K562 (cell line): Measurements from ENCODE around the gene ZBTB46. TPM values are rescaled to one million over a fixed set of nuclear protein-coding genes. Genes with fewer than 3 reads are reported as not detected.

Experiments
- ATAC-seq: fragments of 200-7000 bp; cut with Tn5 transposase; 3 replicates; pipeline ENCODE4 v1.9.1; 2020; ENCODE audit warnings: moderate library complexity
- BruUV-seq: library from RNA; stranded (reverse); fragments of 400-500 nt; replicated peaks from 2 replicates; lab custom pipeline; 2021; lab: Mats Ljungman, UMichigan
- CTCF ChIA-PET: fragments of 300-600 bp; formaldehyde crosslinking; extraction: SDS; loops from one replicate; lab custom pipeline; 2021; ENCODE audit warnings: low intra/inter-chr PET ratio; lab: Yijun Ruan, JAX
- POLR2A ChIA-PET: fragments of 300-600, 350-650 bp; sonication (Branson Sonifier 250); formaldehyde crosslinking; extraction: SDS; loops from one replicate; lab custom pipeline; 2021; ENCODE audit warnings: antibody characterized with exemption, inconsistent platforms; lab: Yijun Ruan, JAX
- DNase-seq, 4 experiments: peaks; one replicate each; pipeline versions ENCODE4 v3.0.0 to v3.0.0-alpha.2; 2011 to 2018; ENCODE audit warnings: low spot score in 3 of 4, mixed read lengths in 3 of 4; ENCODE audit errors: extremely low read depth in 1 of 4
- FAIRE-seq: peaks from 2 replicates; lab custom pipeline; 2011; peaks lifted over from hg19 to GRCh38; lab: Jason Lieb, UNC
- H2AFZ ChIP-seq: 2 replicates; pipeline ENCODE4 v1.6.0; 2011; ENCODE audit warnings: low read depth, low read length, control low read depth, inconsistent platforms
- H3K27ac ChIP-seq: fragments of 200-600 bp; 3 replicates; pipeline ENCODE4 v1.8.0; 2011; ENCODE audit warnings: low read depth, mild to moderate bottlenecking, control low read depth, inconsistent platforms, low read length, moderate library complexity, mixed read lengths; ENCODE audit errors: extremely low read depth
- H3K27me3 ChIP-seq, 2 experiments: fragments of 300-600 bp in 1 of 2; 2 replicates in 1 of 2; 3 replicates in 1 of 2; pipeline versions ENCODE4 v1.6.0 to v1.8.0; 2011; ENCODE audit warnings: inconsistent platforms in 2 of 2, low read length in 2 of 2, mild to moderate bottlenecking in 1 of 2, mixed read lengths in 1 of 2, moderate library complexity in 1 of 2; ENCODE audit not compliant: control insufficient read depth in 2 of 2, insufficient read depth in 2 of 2
- H3K36me3 ChIP-seq: fragments of 300-600 bp; 3 replicates; pipeline ENCODE4 v1.8.0; 2011; ENCODE audit warnings: mild to moderate bottlenecking, low read length, inconsistent platforms; ENCODE audit not compliant: control insufficient read depth, insufficient read depth
- H3K4me1 ChIP-seq, 2 experiments: fragments of 200-600 bp in 1 of 2; replicated peaks in 1 of 2; 2 replicates in 1 of 2; 3 replicates in 1 of 2; pipeline versions ENCODE4 v1.5.1 to v1.8.0; 2011; ENCODE audit warnings: inconsistent platforms in 2 of 2, low read length in 2 of 2, mild to moderate bottlenecking in 1 of 2, mixed read lengths in 1 of 2, moderate library complexity in 1 of 2; ENCODE audit not compliant: control insufficient read depth in 2 of 2, insufficient read depth in 2 of 2
- H3K4me2 ChIP-seq: 2 replicates; pipeline ENCODE4 v1.6.1; 2011; ENCODE audit warnings: low read length, control low read depth, inconsistent platforms, mixed read lengths; ENCODE audit not compliant: insufficient read depth
- H3K4me3 ChIP-seq: fragments of 200-600 bp; sonication (generic), shearing (Covaris generic); 2 replicates; pipeline ENCODE4 v1.5.1; 2016; ENCODE audit warnings: control low read depth, inconsistent platforms
- H3K79me2 ChIP-seq: fragments of 200-600 bp; 3 replicates; pipeline ENCODE4 v1.8.0; 2011; ENCODE audit warnings: low read length, inconsistent platforms; ENCODE audit not compliant: control insufficient read depth, insufficient read depth
- H3K9ac ChIP-seq, 2 experiments: 2 replicates each; pipeline versions ENCODE4 v1.6.0 to v1.6.1; 2011; ENCODE audit warnings: low read depth in 2 of 2, low read length in 2 of 2, control low read depth in 1 of 2, inconsistent platforms in 1 of 2, mild to moderate bottlenecking in 1 of 2, mixed read lengths in 1 of 2; ENCODE audit not compliant: insufficient read depth in 1 of 2
- H3K9me1 ChIP-seq: one replicate; pipeline ENCODE4 v1.6.0; 2011; ENCODE audit warnings: inconsistent platforms, mild to moderate bottlenecking, low read length, moderate library complexity; ENCODE audit not compliant: control insufficient read depth, insufficient read depth
- H3K9me3 ChIP-seq: replicated peaks from 2 replicates; pipeline ENCODE4 v1.5.1; 2011; ENCODE audit warnings: low read depth, low read length, inconsistent platforms; ENCODE audit not compliant: control insufficient read depth, insufficient read depth
- H4K20me1 ChIP-seq: replicated peaks from 2 replicates; pipeline ENCODE4 v1.6.1; 2011; ENCODE audit warnings: low read length, inconsistent platforms, mixed read lengths; ENCODE audit not compliant: control insufficient read depth, insufficient read depth
- JUNB ChIP-seq: fragments of 450-650 bp; formaldehyde crosslinking; conservative IDR thresholded peaks from 2 replicates; pipeline ENCODE4 v1.4.0; 2020; ENCODE audit warnings: mild to moderate bottlenecking
- POLR2G ChIP-seq: fragments of 200-400 bp; formaldehyde crosslinking; IDR thresholded peaks from 2 replicates; pipeline ENCODE4 v1.6.1; 2017; ENCODE audit warnings: low read depth, mild to moderate bottlenecking, antibody characterized with exemption, low read length, moderate library complexity
- RB1 ChIP-seq: fragments of 450-650 bp; IDR thresholded peaks from 2 replicates; pipeline ENCODE4 v1.6.1; 2017; ENCODE audit warnings: low read depth, mild to moderate bottlenecking
- RBFOX2 ChIP-seq: fragments of 200-400 bp; formaldehyde crosslinking; IDR thresholded peaks from 2 replicates; pipeline ENCODE4 v1.6.1; 2017; ENCODE audit warnings: low read depth, mild to moderate bottlenecking, low read length, moderate library complexity
- SUPT5H ChIP-seq: fragments of 450-650 bp; IDR thresholded peaks from 2 replicates; pipeline ENCODE4 v1.6.1; 2016
- ZNF134 ChIP-seq: fragments of 250-450 bp; sonication (Bioruptor Pico); conservative IDR thresholded peaks from 2 replicates; pipeline ENCODE4 v1.4.0; 2020
- WGBS: fragments of 100-300 bp; shearing (Covaris generic); methylation state at CpG from one replicate; pipeline ENCODE4 v1.1.6; 2016; ENCODE audit warnings: low coverage, mixed read lengths; ENCODE audit not compliant: insufficient coverage; ENCODE audit errors: missing lambda C conversion rate; 5-methylcytosine and 5-hydroxymethylcytosine counted together
- in situ Hi-C: fragments of 300-500 bp; cut with MboI; formaldehyde crosslinking; loops from 4 replicates; pipeline ENCODE4 v1.15.0; 2018; ENCODE audit warnings: inconsistent platforms, mixed read lengths
- intact Hi-C: fragments of 100-400 bp; cut with micrococcal nuclease; formaldehyde crosslinking; loops from 2 replicates; pipeline ENCODE4 v1.14.2; 2022
- polyA plus RNA-seq, 8 experiments: library from polyadenylated mRNA; depleted of rRNA in 4 of 8; stranded (reverse) in 5 of 8; unstranded in 3 of 8; fragments of >200 nt; fragmentation: Nextera tagmentation in 2 of 8; fragmentation: Illumina TruSeq in 1 of 8; extraction: Ambion mirVana in 2 of 8; extraction: Trizol in 1 of 8; gene quantifications; 2 replicates each; pipeline versions ENCODE4 v1.2.1 to v1.2.3, GENCODE V29; 2011 to 2014; ENCODE audit warnings: inconsistent platforms in 1 of 8, missing spikeins in 1 of 8
- total RNA-seq, 7 experiments: library from RNA; depleted of rRNA in 6 of 7; stranded (reverse); fragments of >200 nt in 6 of 7; fragmentation: Illumina TruSeq in 2 of 7; extraction: Trizol in 2 of 7; gene quantifications; 2 replicates each; pipeline versions ENCODE4 v1.2.1 to v1.2.3, GENCODE V29; 2011 to 2021; ENCODE audit warnings: low replicate concordance in 1 of 7

Gene ZBTB46
- total and polyA plus RNA-seq, 9 of the 15 experiments (the other 6 are each of a cell fraction or from before 2014, with no cell fraction given) = 0.29 to 4.1 (median 1.1) TPM

DNA sequence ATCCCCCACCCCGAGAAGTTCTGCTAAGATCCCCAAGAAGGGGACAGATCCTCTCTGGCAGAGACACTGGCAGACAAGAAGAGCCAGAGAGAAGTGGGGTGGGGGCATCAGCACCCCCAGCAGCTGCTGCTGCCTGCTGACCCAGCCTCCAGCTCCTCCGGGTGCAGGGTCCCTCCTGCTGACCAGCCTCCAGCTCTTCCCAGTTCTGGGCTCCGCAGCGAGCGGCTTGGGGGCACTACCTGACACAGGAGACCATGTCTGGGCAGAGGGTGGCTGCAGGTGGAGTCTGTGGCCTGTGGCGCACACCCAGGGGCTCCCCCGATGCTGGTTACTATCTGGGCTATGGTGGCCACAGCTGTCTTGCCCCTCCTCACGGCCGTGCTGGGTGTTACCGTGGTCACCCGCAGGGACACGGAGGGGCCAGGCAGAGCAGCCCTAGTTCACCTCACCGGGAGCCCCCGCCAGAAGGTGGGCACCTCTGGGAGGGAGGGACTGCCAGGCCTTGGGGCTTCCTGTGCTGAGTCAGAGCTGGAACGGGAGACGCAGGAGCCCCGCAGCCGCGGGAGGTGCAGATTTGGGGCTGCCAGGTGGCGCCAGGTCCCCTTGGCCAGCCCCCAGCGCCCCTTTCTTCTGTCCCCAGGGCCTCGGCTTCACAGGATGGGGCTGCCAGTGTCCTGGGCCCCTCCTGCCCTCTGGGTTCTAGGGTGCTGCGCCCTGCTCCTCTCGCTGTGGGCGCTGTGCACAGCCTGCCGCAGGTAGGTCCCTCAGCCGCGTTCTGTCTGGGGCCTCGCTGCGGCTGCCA, 94.0 kb downstream of the ZBTB46 start:
- ChIA-PET CTCF (interaction anchor here (0.7 kb wide), 1 partner anchor 120 kb away, joined by 4 read pairs; no protein-coding TSS in a partner anchor), POLR2A (interaction anchor here (0.5 to 1.5 kb wide), 3 partner anchors 9 to 326 kb away, joined by 3 to 6 read pairs (median 3); partner anchors contain the start of gene TPD52L2)
- Histone ChIP-seq H3K4me1 (peaks cover 11 to 79% of the 10 kb centered on the region in 2 experiments), H3K4me3 (no peak overlapping the region), H3K9me3 (no peaks in the 10 kb centered on the region; the same call in none of the 2 replicates), H3K79me2 (peaks cover 23% of the 10 kb centered on the region), H3K9ac (no peak overlapping the region), H3K36me3 (peaks cover 57% of the 10 kb centered on the region; the same call in 2 of the 3 replicates), H4K20me1 (no peaks in the 10 kb centered on the region; the same call in 1 of the 2 replicates), H3K9me1 (no peaks in the 10 kb centered on the region), H3K4me2 (no peak overlapping the region), H2AFZ (no peak overlapping the region), H3K27ac (no peak overlapping the region), H3K27me3 (no peaks in the 10 kb centered on the region)
- WGBS = 87% methylated on average over 21 of the region's 30 CpGs
- intact Hi-C loops = no loop called here
- ATAC-seq = no peak
- no TSS peak for BruUV-seq
- DNase-seq = peak in 2 of 4 experiments; percentile 7 to 10
- FAIRE-seq = no peak
- no peak for TF ChIP-seq JUNB
- TF ChIP-seq SUPT5H = peak; percentile 19; the same call in 1 of the 2 replicates
- peak; percentile 60; the same call in 1 of the 2 replicates for TF ChIP-seq POLR2G
- no peak for TF ChIP-seq RB1
- TF ChIP-seq RBFOX2 = 0 out of 2 replicates have a peak, but pooled peaks have one; percentile 11
- TF ChIP-seq ZNF134 = no peak
- in situ Hi-C loops = no loop called here
